Measurements from ENCODE around the gene EFCAB6. TPM values are rescaled to one million over a fixed set of nuclear protein-coding genes. Genes with fewer than 3 reads are reported as not detected.

The EFCAB6 gene
- total and polyA plus RNA-seq, 10 of the 15 experiments (the other 5 are each of a cell fraction or from before 2014, with no cell fraction given), result 0.05 to 0.42 (median 0.19) TPM

DNA sequence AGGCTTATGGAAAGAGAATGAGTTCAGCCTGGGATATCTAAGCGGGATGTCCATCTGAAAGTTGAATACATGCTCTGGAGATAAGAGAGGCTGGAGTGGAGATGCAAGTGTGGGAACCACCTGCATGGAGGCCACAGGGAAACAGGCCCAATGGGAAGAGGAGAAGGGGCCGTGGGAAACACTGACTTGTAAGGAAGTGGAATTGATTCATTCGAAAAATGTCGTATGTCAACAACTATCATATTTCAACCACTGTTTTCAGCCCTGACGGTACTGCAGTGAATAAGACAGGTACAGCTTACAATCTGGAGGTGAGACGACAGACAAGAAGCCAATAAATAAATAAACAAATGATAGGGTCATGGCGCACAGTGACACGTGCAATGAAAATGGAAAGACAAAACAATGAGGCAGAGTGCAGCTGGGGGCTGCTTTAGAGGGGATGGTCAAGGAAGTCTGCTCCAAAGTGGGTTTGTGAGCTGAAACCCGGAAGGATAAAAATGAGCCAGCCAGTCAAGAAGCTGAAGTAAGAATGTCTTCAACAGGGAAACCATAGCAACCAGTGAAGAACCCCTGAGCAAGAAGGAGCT lies 35.9 kb downstream of the EFCAB6 start:
- no peaks in the 10 kb centered on the region for H3K9me3 ChIP-seq (replicated peaks; ENCODE audit: control insufficient read depth, insufficient read depth, low read length)
- H4K20me1 ChIP-seq (ENCODE audit: control insufficient read depth, insufficient read depth), result no peaks in the 10 kb centered on the region
- POLR2A ChIA-PET, result no interaction called here
- ATAC-seq (no peak), DNase-seq (ENCODE audit: low read depth, low spot score) (no peak), FAIRE-seq (no peak)
- no peak overlapping the region for H2AFZ ChIP-seq (ENCODE audit: control insufficient read depth, low read depth, low read length)
- in situ Hi-C loops (cut with MboI) (no loop called here), intact Hi-C loops (cut with micrococcal nuclease; ENCODE audit: unreplicated experiment) (no loop called here)
- H3K4me2 ChIP-seq (ENCODE audit: control insufficient read depth, insufficient read depth), result no peak overlapping the region
- no peak overlapping the region for H3K9ac ChIP-seq (ENCODE audit: control insufficient read depth, insufficient read depth, low read length)
- no peak overlapping the region for H3K4me3 ChIP-seq
- WGBS (ENCODE audit: insufficient coverage, insufficient replicate concordance, low lambda C conversion rate, missing lambda C conversion rate), result 37% methylated on average over 9 of the region's 9 CpGs
- no peak overlapping the region for H3K27ac ChIP-seq (ENCODE audit: control insufficient read depth, insufficient read depth)
- H3K36me3 ChIP-seq (ENCODE audit: control insufficient read depth in 2 of 2, insufficient read depth in 2 of 2, low read length in 1 of 2), result no peaks in the 10 kb centered on the region
- H3K79me2 ChIP-seq (ENCODE audit: control insufficient read depth, insufficient read depth, low read length), result no peaks in the 10 kb centered on the region
- BruUV-seq (replicated peaks), result no TSS peak
- H3K27me3 ChIP-seq (replicated peaks in 1 of 2; ENCODE audit: control insufficient read depth in 2 of 2, insufficient read depth in 2 of 2, low read length in 1 of 2), result no peaks in the 10 kb centered on the region
- CTCF ChIA-PET, result interaction anchor here (0.8 kb wide), 1 partner anchor 10 kb away, joined by 3 read pairs; no protein-coding TSS in a partner anchor
- H3K4me1 ChIP-seq (ENCODE audit: control insufficient read depth, insufficient read depth, low read length), result no peaks in the 10 kb centered on the region
- RAD21 ChIA-PET (ENCODE audit: unreplicated experiment), result no interaction called here
- SMC1A ChIA-PET (ENCODE audit: uncharacterized antibody, unreplicated experiment), result interaction anchor here (1.3 kb wide), 1 partner anchor 10 kb away, joined by 3 read pairs; no protein-coding TSS in a partner anchor
- no peak for TF ChIP-seq ZNF384 (IDR thresholded peaks at IDR 0.05; ENCODE audit: borderline replicate concordance, low read depth, low read length)
- TF ChIP-seq SRF (IDR thresholded peaks at IDR 0.05; ENCODE audit: low read depth in 2 of 2, low read length in 2 of 2), result no peak
- no peak for TF ChIP-seq CUX1 (IDR thresholded peaks at IDR 0.05; ENCODE audit: insufficient replicate concordance, low read depth, low read length)
- no peak for TF ChIP-seq HDAC2 (IDR thresholded peaks at IDR 0.05)
- no peak for TF ChIP-seq ETV6 (conservative IDR thresholded peaks at IDR 0.05 in 1 of 2, IDR thresholded peaks at IDR 0.05 in 1 of 2; ENCODE audit: borderline replicate concordance in 1 of 2, low read depth in 1 of 2)
- TF ChIP-seq, protein P1, sequence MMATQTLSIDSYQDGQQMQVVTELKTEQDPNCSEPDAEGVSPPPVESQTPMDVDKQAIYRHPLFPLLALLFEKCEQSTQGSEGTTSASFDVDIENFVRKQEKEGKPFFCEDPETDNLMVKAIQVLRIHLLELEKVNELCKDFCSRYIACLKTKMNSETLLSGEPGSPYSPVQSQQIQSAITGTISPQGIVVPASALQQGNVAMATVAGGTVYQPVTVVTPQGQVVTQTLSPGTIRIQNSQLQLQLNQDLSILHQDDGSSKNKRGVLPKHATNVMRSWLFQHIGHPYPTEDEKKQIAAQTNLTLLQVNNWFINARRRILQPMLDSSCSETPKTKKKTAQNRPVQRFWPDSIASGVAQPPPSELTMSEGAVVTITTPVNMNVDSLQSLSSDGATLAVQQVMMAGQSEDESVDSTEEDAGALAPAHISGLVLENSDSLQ (IDR thresholded peaks at IDR 0.05), result no peak
- TF ChIP-seq, protein P2, sequence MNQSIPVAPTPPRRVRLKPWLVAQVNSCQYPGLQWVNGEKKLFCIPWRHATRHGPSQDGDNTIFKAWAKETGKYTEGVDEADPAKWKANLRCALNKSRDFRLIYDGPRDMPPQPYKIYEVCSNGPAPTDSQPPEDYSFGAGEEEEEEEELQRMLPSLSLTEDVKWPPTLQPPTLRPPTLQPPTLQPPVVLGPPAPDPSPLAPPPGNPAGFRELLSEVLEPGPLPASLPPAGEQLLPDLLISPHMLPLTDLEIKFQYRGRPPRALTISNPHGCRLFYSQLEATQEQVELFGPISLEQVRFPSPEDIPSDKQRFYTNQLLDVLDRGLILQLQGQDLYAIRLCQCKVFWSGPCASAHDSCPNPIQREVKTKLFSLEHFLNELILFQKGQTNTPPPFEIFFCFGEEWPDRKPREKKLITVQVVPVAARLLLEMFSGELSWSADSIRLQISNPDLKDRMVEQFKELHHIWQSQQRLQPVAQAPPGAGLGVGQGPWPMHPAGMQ (IDR thresholded peaks at IDR 0.05; ENCODE audit: borderline replicate concordance), result no peak
- TF ChIP-seq EGR1 (IDR thresholded peaks at IDR 0.05; ENCODE audit: borderline replicate concordance in 1 of 2, low read depth in 2 of 2, low read length in 2 of 2), result no peak
- no peak for TF ChIP-seq FOXM1 (IDR thresholded peaks at IDR 0.05; ENCODE audit: low read depth, low read length)
- TF ChIP-seq SP1 (IDR thresholded peaks at IDR 0.05; ENCODE audit: low read depth, low read length), result no peak
- TF ChIP-seq, protein P3, sequence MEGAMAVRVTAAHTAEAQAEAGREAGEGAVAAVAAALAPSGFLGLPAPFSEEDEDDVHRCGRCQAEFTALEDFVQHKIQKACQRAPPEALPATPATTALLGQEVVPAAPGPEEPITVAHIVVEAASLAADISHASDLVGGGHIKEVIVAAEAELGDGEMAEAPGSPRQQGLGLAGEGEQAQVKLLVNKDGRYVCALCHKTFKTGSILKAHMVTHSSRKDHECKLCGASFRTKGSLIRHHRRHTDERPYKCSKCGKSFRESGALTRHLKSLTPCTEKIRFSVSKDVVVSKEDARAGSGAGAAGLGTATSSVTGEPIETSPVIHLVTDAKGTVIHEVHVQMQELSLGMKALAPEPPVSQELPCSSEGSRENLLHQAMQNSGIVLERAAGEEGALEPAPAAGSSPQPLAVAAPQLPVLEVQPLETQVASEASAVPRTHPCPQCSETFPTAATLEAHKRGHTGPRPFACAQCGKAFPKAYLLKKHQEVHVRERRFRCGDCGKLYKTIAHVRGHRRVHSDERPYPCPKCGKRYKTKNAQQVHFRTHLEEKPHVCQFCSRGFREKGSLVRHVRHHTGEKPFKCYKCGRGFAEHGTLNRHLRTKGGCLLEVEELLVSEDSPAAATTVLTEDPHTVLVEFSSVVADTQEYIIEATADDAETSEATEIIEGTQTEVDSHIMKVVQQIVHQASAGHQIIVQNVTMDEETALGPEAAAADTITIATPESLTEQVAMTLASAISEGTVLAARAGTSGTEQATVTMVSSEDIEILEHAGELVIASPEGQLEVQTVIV (IDR thresholded peaks at IDR 0.05; ENCODE audit: borderline replicate concordance, partially characterized antibody), result no peak

Data from GM12878 (cell line).